ENCODE measurements around the gene TK1. TPM values are rescaled to one million over a fixed set of nuclear protein-coding genes. Genes with fewer than 3 reads are reported as not detected.

TK1 gene
- total RNA-seq, 2 donors from 2014 or later: 0.66 to 4.9 TPM

DNA sequence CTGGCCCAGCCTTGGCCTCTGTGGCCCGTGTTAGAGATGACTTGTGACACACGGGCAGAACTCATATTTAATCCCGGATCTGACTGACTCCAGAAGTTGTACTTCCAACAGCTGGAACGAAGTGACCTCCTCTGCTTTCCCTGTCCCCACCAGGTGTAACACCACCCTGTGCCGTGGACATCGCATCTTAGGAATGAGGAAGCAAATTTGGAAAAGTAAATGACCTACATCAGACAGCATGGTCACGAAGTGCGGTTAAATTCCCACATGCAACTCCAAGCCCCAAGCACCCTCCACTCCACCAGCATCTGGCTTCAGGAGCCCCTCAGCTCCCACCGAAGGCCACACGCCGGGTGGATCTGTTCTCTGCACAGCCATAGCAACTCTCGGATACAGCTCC lies 2.9 kb downstream of the TK1 start:
- TF ChIP-seq POLR2A (IDR thresholded peaks at IDR 0.05): no peak
- Histone ChIP-seq H3K27ac (peak overlapping the region; percentile 73 to 89 (median 79)), H3K27me3 (no peaks in the 10 kb centered on the region), H3K36me3 (replicated peaks in 1 of 2; ENCODE audit: insufficient read depth in 1 of 2, low read depth in 2 of 2) (no peaks in the 10 kb centered on the region), H3K4me3 (no peak overlapping the region), H3K4me1 (peaks cover 68% of the 10 kb centered on the region), H3K9me3 (no peaks in the 10 kb centered on the region)
- DNase-seq (no peak), ATAC-seq (no peak)
- intact Hi-C loops (cut with DNase I): no loop called here
- 60 to 67% methylated on average over 9 to 12 of the region's 12 CpGs for WGBS, 2 donors

DNA sequence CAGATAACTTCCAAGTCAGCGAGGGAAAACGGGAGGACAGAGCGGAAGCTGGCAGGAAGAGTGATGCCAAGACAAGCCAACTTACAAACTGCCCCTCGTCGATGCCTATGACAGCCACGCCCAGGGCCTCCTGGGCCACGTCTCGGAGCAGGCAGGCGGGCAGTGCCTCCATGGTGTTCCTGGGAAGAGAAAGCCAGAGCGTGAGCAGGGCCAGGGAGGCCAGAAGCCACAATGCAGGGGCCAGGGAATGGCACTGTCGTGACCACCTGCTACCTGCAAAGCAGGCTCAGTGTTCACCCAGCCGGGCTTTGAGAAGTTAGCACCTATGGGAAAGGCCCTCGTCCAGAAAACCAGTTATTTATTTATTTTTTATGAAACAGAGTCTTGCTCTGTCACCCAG lies 4.3 kb downstream of the TK1 start:
- intact Hi-C loops (cut with DNase I): no loop called here

DNA sequence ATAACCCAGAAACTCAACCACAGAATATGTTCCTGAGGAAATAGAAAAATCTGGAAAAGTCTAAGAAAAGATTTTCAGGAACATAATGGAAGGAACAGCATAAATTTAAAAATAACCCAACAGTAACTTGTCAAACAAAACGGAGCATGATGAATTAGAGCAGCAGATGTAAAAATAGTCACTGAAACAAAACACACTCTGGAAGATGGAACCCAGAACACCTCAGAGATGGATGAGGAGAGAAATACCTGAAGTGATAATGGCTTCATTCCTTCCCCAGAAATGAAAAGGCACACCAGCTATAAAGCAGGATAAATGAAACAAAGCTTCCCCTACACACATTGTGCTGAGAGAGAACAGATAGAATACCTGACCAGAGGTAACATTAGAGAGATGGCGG lies 6.3 kb downstream of the TK1 start:
- DNase-seq (no peak), ATAC-seq (no peak)
- H3K36me3 ChIP-seq (replicated peaks in 1 of 2; ENCODE audit: insufficient read depth in 1 of 2, low read depth in 2 of 2): no peaks in the 10 kb centered on the region
- no peak overlapping the region for H3K4me3 ChIP-seq
- H3K9me3 ChIP-seq: no peaks in the 10 kb centered on the region
- H3K27ac ChIP-seq: no peak overlapping the region
- TF ChIP-seq POLR2A (IDR thresholded peaks at IDR 0.05): no peak
- TF ChIP-seq, protein P1, sequence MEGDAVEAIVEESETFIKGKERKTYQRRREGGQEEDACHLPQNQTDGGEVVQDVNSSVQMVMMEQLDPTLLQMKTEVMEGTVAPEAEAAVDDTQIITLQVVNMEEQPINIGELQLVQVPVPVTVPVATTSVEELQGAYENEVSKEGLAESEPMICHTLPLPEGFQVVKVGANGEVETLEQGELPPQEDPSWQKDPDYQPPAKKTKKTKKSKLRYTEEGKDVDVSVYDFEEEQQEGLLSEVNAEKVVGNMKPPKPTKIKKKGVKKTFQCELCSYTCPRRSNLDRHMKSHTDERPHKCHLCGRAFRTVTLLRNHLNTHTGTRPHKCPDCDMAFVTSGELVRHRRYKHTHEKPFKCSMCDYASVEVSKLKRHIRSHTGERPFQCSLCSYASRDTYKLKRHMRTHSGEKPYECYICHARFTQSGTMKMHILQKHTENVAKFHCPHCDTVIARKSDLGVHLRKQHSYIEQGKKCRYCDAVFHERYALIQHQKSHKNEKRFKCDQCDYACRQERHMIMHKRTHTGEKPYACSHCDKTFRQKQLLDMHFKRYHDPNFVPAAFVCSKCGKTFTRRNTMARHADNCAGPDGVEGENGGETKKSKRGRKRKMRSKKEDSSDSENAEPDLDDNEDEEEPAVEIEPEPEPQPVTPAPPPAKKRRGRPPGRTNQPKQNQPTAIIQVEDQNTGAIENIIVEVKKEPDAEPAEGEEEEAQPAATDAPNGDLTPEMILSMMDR (IDR thresholded peaks at IDR 0.05): no peak
- no peaks in the 10 kb centered on the region for H3K27me3 ChIP-seq
- peaks cover 58% of the 10 kb centered on the region for H3K4me1 ChIP-seq
- WGBS, 2 donors: 74 to 78% methylated on average over 2 of the region's 2 CpGs
- intact Hi-C loops (cut with DNase I): no loop called here

More for the DNA sequence above, 4.3 kb downstream of the TK1 start:
- WGBS, 2 donors: 49 to 57% methylated on average over 13 of the region's 13 CpGs
- Histone ChIP-seq H3K27me3 (no peaks in the 10 kb centered on the region), H3K27ac (peak overlapping the region; percentile 53 to 89 (median 79)), H3K4me1 (peaks cover 56% of the 10 kb centered on the region), H3K9me3 (no peaks in the 10 kb centered on the region), H3K36me3 (replicated peaks in 1 of 2; ENCODE audit: insufficient read depth in 1 of 2, low read depth in 2 of 2) (no peaks in the 10 kb centered on the region), H3K4me3 (no peak overlapping the region)
- DNase-seq (peak; percentile 70 to 86 (median 80)), ATAC-seq (peak; percentile 20)
- TF ChIP-seq, protein P1 (IDR thresholded peaks at IDR 0.05): no peak
- peak in 1 of 3 donors; percentile 21 for TF ChIP-seq POLR2A (IDR thresholded peaks at IDR 0.05)

DNA sequence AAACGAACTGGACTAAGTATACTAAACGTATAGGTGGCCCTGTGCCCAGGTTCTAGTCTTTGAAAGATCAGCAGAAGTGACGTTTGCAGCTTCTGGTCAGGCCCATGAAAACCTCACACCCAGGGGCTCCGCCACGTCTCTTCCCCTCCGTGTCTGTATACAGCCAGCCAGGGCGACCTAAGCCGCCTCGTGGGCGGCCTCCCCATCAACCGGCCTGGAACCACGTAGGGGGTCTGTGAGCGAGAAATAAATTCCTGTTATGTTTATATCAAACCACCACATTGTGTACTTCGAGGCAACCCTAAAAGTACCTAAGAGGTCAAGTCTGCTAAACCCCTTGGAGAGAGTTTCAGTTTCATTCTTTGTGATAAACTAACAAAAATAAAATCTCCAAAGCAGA lies 6.8 kb downstream of the TK1 start:
- Histone ChIP-seq H3K27me3 (no peaks in the 10 kb centered on the region), H3K27ac (no peak overlapping the region), H3K9me3 (no peaks in the 10 kb centered on the region), H3K36me3 (replicated peaks in 1 of 2; ENCODE audit: insufficient read depth in 1 of 2, low read depth in 2 of 2) (no peaks in the 10 kb centered on the region), H3K4me3 (no peak overlapping the region), H3K4me1 (peaks cover 58% of the 10 kb centered on the region)
- WGBS, 2 donors: 75 to 82% methylated on average over 14 of the region's 14 CpGs
- ATAC-seq (no peak), DNase-seq (no peak)
- intact Hi-C loops (cut with DNase I): no loop called here
- TF ChIP-seq, protein P1 (IDR thresholded peaks at IDR 0.05): no peak

DNA sequence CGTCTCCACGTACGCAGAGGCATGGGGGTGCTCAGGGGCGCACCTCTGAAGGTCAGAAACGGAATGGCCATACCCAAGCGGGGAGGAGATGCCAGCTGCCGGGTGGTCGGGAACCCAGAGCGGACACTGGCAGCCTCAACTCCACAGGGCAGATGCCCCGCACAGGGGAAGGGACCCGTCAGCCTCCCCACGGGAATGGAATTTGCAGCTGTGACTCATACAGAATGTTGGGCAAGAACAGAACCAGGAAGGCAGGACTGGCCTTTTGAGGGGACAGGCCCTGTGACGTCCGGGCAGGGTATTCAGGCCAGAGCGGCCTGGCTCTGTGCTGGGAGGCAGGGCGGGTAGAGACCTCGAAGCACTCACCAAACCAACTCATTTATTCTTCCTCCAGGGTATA lies 7.5 kb downstream of the TK1 start:
- 76 to 79% methylated on average over 7 to 16 of the region's 17 CpGs for WGBS, 2 donors
- intact Hi-C loops (cut with DNase I): no loop called here
- DNase-seq: peak in 1 of 4 donors; percentile 56
- Histone ChIP-seq H3K9me3 (no peaks in the 10 kb centered on the region), H3K27ac (no peak overlapping the region), H3K36me3 (replicated peaks in 1 of 2; ENCODE audit: insufficient read depth in 1 of 2, low read depth in 2 of 2) (no peaks in the 10 kb centered on the region), H3K27me3 (no peaks in the 10 kb centered on the region), H3K4me3 (no peak overlapping the region), H3K4me1 (peaks cover 58% of the 10 kb centered on the region)
- no peak for ATAC-seq
- TF ChIP-seq, protein P1 (IDR thresholded peaks at IDR 0.05): no peak
- TF ChIP-seq POLR2A (IDR thresholded peaks at IDR 0.05): no peak

All from body of pancreas (tissue), 4 donors.